ENCODE measurements around the gene DSCAML1.

Gene DSCAML1

DNA sequence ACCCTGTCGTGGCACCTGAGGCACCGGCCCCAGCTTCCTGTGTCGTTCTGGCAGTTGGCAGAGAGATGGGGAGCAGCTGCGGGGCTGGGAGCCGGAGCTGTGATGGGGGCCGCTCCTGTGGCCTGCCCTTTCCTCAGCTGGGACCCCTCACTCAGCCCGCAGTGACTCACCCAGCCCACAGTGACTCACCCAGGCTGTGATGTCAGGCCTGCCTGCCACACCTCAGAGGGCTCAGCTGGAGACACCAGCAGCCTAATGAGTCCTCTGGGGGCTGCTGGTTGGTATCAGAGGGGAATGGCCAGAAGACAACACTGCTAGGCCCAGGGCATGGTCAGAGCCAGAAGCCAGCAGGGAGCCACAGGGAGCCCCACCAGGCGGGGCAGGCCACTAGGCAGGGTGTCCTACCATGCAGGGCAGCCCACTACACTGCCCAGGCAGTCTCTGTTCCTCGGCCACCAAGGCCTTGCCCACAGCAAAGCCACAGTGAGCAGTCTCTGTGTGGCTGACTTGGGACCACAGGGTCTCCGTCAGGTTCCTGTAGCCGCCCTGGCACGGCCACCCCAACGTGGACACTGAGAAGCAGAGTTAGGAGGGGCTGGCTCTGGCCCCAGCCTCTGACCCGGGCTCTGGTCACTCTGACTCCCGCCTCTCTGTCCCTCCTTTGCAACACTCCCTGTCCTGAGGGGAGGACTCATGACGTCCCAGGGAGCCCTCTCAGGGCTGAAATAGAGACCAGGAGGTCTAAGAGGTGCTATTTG, 31.8 kb upstream of the DSCAML1 start:
- CTCF ChIA-PET, result interaction anchor here (0.6 to 9.5 kb wide), 6 partner anchors 10 to 402 kb away, joined by 3 to 82 read pairs (median 6); no protein-coding TSS in a partner anchor
- TF ChIP-seq CTCF (IDR thresholded peaks at IDR 0.05; ENCODE audit: insufficient read depth, low read length, missing control alignments), result no peak
- no peak for DNase-seq (ENCODE audit: low read depth, low spot score)
- POLR2A ChIA-PET, result interaction anchor here (0.7 kb wide), 1 partner anchor 56 kb away, joined by 3 read pairs; no protein-coding TSS in a partner anchor
- no peak overlapping the region for H3K4me3 ChIP-seq (ENCODE audit: low read depth, low read length)

- ChIA-PET POLR2A (interaction anchor here (0.7 kb wide), 1 partner anchor 57 kb away, joined by 3 read pairs; no protein-coding TSS in a partner anchor), CTCF (interaction anchor here (0.6 to 9.5 kb wide), 10 partner anchors 9 to 401 kb away, joined by 3 to 82 read pairs (median 5); no protein-coding TSS in a partner anchor)
- DNase-seq (ENCODE audit: low read depth, low spot score), result no peak
- TF ChIP-seq CTCF (IDR thresholded peaks at IDR 0.05; ENCODE audit: insufficient read depth, low read length, missing control alignments), result no peak
- H3K4me3 ChIP-seq (ENCODE audit: low read depth, low read length), result no peak overlapping the region
Observed at GRCh38 chr11:117827521-117828511, 30.8 kb upstream of the DSCAML1 start.

DNA sequence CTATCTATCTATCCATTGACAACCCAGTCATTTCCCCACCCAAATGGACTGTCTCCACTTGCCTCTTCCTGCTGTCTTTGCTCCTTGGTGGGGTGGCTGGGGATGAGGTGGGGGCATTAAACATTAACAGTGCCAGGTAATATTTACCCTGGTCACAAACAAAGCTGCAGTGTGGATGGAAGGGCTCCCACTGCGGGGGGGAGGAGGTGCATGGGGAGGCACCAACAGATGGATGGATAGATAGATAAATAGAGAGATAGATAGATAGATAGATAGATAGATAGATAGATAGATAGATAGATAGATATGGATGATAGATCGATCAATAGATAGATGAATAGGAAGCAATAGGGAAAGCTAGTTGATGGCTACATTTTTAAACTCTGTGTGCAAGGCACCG, 29.8 kb upstream of the DSCAML1 start:
- no peak for DNase-seq (ENCODE audit: low read depth, low spot score)
- ChIA-PET CTCF (interaction anchor here (1.0 to 9.5 kb wide), 6 partner anchors 8 to 400 kb away, joined by 3 to 82 read pairs (median 6); no protein-coding TSS in a partner anchor), POLR2A (no interaction called here)
- no peak overlapping the region for H3K4me3 ChIP-seq (ENCODE audit: low read depth, low read length)
- no peak for TF ChIP-seq CTCF (IDR thresholded peaks at IDR 0.05; ENCODE audit: insufficient read depth, low read length, missing control alignments)

- no peak for TF ChIP-seq CTCF (IDR thresholded peaks at IDR 0.05; ENCODE audit: insufficient read depth, low read length, missing control alignments)
- DNase-seq (ENCODE audit: low read depth, low spot score), result no peak
- ChIA-PET POLR2A (no interaction called here), CTCF (interaction anchor here (0.7 to 11.7 kb wide), 5 partner anchors 9 to 228 kb away, joined by 3 to 316 read pairs (median 6); no protein-coding TSS in a partner anchor)
- H3K4me3 ChIP-seq (ENCODE audit: low read depth, low read length), result no peak overlapping the region
Observed at GRCh38 chr11:117826190-117826570, 29.2 kb upstream of the DSCAML1 start.

GRCh38 chr11:117825538-117826189, 28.6 kb upstream of the DSCAML1 start:
- no peak for TF ChIP-seq CTCF (IDR thresholded peaks at IDR 0.05; ENCODE audit: insufficient read depth, low read length, missing control alignments)
- CTCF ChIA-PET, result interaction anchor here (0.7 to 11.7 kb wide), 6 partner anchors 8 to 229 kb away, joined by 3 to 316 read pairs (median 5); no protein-coding TSS in a partner anchor

More at GRCh38 chr11:117825538-117826189, 28.6 kb upstream of the DSCAML1 start:
- no peak for DNase-seq (ENCODE audit: low read depth, low spot score)
- POLR2A ChIA-PET, result no interaction called here
- no peak overlapping the region for H3K4me3 ChIP-seq (ENCODE audit: low read depth, low read length)
